Stimulated activated CD4-positive, alpha-beta T cell treated with anti-CD3 and anti-CD28 coated beads, TNF-alpha, amount 100 ng/mL, for 48 hours (primary cell): ENCODE measurements around the gene UNC45A.
A peak's percentile ranks its signal among the peaks of the same experiment; 100 is the strongest.
"Not testable (repeated sequence)": the region's sequence is repeated elsewhere in the genome, so short reads cannot be mapped to it uniquely, and the experiment has no call there.

Experiments
- DNase-seq, 3 donors: peaks; one replicate each; pipeline ENCODE4 v3.0.0-alpha.2; 2020; ENCODE audit warnings: low read depth in 3 of 3

The UNC45A gene

GRCh38 chr15:90902840-90903732, 32.0 kb upstream of the UNC45A start, which contains the start of gene MAN2A2:
Gene MAN2A2 (plus strand): TSS chr15:90903302. CDS start chr15:90904208, 906 bp downstream.
- peak; percentile 60 to 83 (median 68) for DNase-seq

- DNase-seq = no peak
Measured at GRCh38 chr15:90903733-90904536, 31.1 kb upstream of the UNC45A start.

GRCh38 chr15:90904746-90905145, 30.3 kb upstream of the UNC45A start:
- no peak for DNase-seq

DNA sequence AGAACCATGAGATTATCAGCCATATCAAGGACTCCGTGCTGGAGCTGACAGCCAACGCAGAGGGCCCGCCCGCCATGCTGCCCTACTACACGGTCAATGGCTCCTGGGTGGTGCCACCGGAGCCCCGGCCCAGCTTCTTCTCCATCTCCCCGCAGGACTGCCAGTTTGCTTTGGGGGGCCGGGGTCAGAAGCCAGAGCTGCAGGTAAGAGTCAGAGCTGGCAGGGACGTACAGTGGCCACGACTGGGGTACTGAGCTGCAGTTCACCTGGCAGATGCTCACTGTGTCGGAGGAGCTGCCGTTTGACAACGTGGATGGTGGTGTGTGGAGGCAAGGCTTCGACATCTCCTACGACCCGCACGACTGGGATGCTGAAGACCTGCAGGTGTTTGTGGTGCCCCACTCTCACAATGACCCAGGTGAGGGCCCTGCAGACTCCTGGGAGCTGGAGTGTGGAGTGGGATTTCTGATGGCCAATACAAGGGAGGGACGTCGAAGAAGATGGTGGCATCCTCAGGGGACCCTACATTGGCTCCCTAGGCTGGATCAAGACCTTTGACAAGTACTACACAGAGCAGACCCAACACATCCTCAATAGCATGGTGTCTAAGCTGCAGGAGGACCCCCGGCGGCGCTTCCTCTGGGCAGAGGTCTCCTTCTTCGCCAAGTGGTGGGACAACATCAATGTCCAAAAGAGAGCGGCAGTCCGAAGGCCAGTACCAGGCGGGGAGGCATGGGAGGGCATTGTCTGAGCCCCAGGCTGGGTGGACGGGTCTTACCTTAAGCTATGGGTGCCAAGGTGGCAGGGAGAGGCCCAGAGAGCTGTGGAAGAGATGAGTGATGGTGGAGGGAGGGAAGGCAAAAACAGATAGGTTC, 29.5 kb upstream of the UNC45A start:
- DNase-seq = no peak

DNA sequence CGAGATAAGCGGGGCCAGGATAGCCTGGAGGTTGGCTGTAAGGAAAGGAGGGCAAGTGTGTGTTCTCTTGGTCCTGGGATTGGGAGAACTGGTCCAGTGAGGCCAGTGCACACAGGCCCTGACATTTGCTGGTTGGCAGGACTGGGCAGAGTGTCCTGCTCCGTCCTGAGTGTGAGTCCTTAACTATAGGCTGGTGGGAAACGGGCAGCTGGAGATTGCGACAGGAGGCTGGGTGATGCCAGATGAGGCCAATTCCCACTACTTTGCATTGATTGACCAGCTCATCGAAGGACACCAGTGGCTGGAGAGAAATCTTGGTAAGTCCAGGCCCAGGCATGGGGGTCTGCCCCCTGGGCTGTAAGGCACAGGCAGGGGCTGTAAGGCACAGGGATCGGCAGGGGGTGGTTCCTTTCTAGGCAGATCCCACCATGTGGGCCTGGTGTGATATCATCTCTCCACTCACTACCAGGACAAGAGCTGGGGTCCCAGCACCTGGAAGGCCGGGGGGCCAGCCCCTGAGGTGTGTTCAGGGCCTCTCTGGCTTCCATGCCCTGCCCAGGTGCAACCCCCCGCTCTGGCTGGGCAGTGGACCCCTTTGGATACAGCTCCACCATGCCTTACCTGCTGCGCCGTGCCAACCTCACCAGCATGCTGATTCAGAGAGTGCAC, 28.8 kb upstream of the UNC45A start:
- DNase-seq = no peak

DNA sequence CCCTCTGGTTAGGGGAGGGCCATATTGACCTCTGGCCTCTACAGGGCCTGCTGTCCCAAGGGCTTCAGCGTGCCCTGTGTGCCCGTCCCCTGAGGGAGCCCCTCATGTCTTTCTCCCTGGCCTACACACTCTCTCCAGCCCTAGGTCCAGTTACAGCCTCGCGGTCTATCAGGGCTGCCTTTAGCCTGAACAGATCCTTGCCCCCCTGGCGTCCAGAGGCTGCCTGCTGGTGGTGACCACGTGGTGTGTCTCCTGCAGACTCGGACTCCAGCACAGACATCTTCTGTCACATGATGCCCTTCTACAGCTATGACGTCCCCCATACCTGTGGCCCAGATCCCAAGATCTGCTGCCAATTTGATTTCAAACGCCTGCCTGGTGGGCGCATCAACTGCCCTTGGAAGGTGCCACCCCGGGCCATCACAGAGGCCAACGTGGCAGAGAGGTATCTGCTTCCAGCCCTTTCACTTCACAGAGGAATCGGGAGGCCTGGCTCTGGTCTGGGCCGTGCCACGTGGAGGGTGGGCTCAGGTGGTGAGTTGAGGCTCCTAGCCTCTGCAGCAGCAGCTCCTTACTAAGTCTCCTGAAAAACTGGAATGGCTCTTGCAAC, 27.9 kb upstream of the UNC45A start:
- DNase-seq = no peak

DNA sequence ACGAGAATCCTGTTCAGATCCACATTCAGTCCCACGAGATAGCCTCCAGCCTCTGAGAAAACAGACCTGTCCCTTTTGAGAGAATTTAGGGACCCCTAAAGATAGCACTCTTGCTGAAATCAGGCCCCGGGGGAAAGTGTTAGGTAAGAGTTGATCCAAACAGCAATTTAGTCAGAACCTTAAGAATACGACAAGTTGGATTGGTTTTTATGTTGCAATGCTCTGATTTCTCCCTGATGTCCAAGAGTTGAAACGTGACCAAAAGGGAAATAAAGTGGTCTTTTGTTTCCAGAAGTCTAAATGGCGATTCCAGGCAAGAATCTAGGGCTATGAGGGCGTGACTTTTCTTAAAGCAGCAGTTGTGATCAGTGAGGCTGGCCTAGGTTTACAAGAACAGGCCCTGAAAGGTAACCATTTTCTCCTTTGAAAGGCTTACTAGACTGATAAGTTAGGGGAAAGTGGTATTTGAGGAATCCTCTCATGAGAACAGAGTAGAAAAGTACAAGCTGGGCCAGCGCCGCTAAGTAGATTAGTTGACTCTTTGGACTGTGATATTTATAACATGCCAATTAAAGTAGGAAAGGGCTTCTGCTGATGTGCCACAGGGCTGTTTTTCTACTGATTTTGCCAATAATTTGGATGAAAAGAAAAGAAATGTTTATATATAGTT, 27.1 kb upstream of the UNC45A start:
- no peak for DNase-seq

- DNase-seq = not testable (repeated sequence)
Measured at GRCh38 chr15:90909449-90909848, 25.6 kb upstream of the UNC45A start.

- DNase-seq = no peak
Measured at GRCh38 chr15:90909976-90910375, 25.1 kb upstream of the UNC45A start.

DNA sequence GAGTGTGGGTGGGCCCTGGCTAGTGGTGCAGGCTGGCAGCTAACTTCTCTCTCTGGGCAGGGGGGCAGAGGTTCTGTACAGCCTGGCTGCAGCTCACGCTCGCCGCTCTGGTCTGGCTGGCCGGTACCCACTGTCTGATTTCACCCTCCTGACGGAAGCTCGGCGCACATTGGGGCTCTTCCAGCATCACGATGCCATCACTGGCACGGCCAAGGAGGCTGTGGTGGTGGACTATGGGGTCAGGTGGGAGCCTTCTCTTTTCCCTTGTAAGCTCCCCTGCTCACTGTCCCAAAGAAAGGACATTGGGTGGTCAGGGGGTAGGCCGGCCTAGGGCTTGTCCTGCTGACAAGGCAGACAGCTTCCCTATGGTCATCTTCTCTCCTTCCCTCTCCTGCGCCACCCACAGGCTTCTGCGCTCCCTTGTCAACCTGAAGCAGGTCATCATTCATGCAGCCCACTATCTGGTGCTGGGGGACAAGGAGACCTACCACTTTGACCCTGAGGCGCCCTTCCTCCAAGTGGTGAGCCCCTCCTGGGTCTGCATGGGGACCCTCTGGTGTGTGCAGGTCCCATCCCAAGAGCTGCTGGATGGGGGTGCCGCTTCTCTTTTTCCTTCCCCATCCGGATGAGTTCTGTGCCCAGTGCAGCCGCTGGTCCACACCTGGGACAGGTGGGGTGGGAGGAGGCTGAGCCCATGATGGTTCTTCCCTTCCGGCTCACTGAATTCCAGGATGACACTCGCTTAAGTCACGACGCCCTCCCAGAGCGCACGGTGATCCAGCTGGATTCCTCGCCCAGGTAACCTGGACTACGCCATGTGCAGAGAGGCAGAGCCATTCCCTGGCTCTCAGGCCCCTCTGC, 24.4 kb upstream of the UNC45A start:
- DNase-seq = no peak

DNA sequence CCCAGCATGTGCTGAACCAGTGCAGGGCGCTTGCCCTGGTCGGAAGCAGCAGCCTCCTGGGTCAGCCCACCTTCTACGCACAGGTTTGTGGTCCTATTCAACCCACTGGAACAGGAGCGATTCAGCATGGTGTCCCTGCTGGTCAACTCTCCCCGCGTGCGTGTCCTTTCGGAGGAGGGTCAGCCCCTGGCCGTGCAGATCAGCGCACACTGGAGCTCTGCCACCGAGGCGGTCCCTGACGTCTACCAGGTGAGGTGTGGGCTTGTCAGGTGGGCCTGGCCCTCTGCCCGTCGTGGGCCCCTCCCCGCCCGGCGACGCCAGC, 23.8 kb upstream of the UNC45A start:
- DNase-seq = no peak

GRCh38 chr15:90911906-90912769, 22.9 kb upstream of the UNC45A start:
- DNase-seq = no peak

DNA sequence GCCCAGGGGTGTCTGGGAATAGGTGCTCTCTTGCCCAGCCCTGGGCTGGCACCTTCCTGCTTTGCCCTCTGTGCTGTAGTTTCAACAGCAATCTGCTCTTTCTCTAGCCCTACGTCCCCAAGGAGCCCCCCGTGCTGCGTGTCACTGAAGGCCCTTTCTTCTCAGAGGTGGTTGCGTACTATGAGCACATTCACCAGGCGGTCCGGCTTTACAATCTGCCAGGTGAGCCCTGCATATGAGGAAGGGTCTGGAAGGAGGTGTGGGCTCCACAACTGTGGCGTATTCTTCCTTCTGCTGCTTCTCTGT, 22.4 kb upstream of the UNC45A start:
- no peak for DNase-seq

- DNase-seq = no peak
Measured at GRCh38 chr15:90913398-90913944, 21.6 kb upstream of the UNC45A start.

- DNase-seq = no peak
Measured at GRCh38 chr15:90914305-90915080, 20.6 kb upstream of the UNC45A start.

DNA sequence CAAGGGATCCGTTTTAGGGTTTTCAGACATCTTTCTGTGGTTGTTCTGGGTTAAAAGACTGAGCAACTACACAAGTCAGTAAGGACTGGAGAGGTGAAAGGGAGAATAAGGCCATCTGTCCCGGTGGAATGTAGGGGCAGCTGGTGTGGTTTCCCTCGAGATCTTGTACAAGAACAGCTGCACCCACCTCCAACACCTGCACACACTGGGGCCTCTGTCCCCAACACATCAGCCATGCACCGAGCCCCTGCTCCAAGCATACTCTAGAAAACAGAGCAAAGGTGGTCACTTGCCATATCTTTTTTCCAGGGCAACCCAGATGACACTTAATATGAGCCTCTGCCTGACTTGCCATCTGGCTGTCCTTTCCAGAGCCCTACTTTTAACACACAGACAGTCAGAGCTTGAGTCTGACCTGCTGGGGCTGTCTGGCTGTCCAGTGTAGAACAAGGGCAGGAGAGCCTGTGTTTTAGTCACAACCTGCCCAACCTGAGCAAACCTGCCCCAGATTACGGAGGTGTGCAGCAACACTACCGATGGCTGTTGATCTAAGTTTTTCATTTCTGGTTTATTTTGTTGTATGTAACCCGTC, 19.8 kb upstream of the UNC45A start:
- DNase-seq = no peak

DNA sequence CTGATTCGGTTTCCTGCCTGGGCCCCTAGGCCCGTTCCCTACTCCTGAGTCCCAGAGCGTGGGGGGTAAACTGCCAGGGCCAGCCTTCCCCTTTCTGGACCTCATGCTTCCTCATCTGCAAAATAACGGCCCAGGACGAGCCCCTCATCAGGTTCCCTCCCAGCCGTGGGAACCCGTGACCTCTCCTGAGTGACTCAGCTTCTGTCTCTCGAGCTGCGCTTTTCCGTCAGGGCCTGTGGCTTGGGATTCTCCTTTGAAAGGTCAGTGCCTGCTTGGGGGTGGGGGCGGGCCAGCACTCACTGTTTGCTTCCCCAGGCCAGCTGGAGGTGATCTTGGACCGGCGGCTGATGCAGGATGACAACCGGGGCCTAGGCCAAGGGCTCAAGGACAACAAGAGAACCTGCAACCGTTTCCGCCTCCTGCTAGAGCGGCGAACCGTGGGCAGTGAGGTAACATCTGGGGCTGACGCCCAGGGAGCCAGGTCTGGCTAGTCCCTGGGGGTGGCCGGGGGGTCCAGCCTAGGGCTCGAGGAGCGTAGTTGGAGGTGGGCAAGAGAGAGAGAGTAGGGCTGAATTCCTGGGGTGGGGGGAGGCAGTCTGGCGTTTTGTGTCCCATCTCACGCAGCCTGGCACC, 19.2 kb upstream of the UNC45A start:
- DNase-seq = no peak
